Activated T-cell treated with anti-CD3 and anti-CD28 coated beads for 4 hours (primary cell): ENCODE measurements around the gene TENT5A.
"Not testable (repeated sequence)": the region's sequence is repeated elsewhere in the genome, so short reads cannot be mapped to it uniquely, and the experiment has no call there.

Experiments
- DNase-seq: peaks from one replicate; pipeline ENCODE4 v3.0.0-alpha.2; 2020

TENT5A gene

DNA sequence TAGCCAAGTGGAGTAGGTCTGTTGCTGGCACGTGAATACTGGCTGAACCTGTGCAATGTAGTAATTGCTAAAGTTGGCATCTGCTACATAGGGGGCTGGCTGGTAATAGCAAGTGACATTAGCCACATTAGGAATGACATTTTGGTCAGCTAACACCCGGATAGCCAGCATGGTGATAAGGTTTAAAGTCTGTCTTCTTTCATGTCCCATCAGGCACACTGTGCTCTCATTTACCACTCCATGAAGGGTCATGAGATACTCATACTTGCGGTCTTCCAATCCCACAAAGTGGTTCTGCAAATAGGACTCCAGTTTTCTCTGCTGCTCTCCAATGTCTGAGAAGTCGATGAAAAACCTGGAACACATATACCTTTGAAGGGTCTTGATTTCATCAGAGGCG is 2.8 kb downstream of the TENT5A start:
- no peak for DNase-seq

DNA sequence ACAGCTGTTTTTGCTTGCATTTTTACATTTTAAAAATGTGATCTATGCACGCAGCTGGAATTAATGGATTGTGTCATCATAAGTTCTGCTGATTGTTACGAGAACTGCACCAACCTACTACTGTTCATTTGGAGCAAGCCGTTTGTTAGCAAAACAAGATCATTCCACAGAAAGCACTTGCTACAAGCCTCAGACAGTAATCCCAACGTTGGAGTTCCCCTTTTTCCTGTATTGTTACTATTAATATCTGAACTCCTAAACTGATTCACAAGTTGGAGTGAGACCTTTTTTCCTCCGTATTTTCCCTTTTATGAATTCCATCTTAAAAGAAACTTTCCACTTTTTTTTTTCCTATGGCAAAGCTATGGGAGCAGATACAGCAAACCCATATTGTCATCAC is 3.5 kb downstream of the TENT5A start:
- no peak for DNase-seq

DNA sequence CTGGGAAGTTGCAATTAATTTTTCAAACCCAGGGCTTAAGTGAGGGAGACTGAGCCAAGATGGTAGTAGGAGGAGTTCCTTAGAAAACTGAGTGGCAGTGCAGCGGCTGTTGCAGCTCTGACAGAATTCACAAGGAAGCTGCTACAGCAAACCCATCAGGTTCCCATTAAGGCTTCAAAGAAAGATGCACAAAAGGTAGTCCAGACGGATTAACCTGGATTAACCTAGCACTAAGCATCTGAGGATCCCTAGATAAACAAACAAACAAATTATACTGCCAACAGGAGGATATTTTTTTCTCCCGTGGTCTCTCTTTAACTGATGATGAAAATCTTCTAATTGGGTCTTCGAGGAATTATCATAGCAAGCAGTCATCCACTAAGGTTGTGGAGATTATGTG is 5.2 kb downstream of the TENT5A start:
- DNase-seq, result no peak

DNA sequence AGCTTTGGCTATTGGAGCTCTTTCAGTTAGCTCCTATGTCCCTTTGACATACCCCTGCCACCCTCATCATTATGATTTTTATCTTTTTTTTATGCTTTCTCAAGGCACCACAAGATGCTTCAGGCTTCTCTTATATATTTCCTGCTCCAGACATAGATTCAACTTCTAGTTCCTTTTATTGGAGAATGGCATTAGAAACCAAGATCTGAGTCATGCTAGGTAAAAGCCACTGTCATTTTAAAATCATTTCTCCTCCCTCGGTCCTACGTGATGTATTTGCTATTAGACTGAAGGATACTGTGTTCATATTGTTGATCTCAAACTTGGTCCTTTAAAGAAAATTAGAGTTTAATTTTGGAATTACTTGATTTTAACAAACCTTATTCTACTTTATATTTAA is 8.3 kb downstream of the TENT5A start:
- DNase-seq, result no peak

DNA sequence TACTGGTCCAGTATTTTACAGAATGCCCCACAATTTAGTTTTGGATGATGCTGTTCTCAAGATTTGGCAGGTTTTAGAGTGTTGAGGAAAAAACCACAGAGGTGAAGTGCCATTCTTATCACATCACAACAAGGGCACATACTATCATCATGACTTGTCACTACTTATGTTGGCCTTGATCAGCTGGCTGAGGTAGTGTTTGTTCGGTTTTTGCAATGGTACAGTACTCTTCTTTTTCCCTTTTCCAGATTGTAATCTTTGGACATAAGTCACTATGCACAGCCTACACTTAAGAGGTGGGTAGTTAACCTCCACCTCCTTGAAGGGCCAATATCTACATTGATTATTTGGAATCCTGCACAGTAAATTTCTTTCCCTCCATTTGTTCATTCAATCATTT is 8.8 kb downstream of the TENT5A start:
- DNase-seq, result no peak

DNA sequence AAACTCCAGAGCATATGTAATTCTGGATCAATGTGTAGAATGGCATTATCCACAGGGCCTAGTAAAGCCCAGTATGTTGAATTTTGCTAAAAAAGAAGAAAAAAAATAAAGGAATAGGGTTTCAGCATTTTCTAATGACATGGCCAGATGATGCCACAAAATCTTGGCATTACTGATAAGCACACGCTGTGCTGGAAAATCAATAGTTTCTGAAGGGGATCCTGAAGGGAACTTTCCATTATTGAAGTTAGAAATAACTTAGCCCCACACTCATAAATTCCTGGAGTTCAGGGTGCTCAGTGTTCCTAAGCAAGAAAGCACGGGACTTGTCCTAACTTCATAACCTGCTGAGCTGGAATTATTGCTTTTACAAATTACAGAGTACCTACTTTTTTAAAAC is 10.8 kb downstream of the TENT5A start:
- DNase-seq, result no peak

DNA sequence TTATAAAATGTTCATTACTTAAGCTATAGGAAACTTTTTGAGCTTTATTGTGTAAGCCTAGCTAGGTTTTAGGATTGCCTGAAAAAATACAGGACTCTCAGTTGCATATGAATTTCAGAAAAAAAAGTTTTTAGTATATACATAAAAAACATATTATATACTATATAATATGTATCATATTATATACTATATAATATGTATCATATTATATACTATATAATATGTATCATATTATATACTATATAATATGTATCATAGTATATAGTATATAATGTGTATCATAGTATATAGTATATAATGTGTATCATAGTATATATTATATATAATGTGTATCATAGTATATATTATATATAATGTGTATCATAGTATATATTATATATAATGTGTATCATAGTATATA is 11.9 kb downstream of the TENT5A start:
- DNase-seq, result not testable (repeated sequence)

DNA sequence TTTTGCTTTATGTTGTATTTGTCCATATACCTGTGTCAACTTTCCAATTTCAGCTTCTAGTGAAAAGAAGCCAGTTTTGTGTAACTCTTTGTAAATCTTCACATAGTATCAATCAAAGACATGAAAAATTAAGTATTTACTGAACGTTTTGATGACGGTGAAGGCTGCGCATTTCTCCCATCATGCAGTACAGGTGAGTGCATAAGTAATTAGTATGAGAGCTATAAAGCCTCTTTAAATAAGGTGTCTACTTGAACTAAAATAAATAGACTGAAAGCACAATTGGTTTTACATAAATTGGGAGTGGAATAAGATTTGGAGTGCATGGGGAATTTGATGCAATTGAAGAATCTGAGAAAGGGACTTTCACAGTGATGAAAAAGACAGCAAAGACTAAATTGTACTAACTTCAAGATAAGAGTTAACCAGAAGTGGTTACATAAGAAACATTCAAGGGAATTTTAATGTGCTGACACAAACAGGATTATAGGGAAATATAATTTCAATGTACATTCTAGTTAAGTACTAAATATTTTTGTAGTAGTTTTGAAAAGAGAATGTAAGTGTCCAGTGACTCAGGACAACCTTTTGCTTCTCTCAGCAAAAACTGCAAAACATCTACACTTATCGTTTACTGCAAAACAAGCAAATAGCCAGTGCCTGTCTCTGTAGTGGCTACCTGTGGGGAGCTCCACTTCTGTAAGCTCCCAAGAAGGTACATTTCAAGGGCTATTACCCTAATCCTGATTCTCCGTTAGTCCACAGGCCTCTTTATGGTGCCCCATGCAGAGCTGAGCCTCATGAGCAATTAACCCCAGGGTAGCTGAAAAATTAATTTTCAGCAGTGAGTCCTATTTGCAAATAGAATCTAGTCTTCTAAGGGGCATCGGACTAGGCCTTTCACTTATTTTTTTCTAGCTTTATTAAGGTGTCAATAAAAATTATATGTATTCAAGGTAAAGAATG is 13.0 kb downstream of the TENT5A start:
- no peak for DNase-seq

DNA sequence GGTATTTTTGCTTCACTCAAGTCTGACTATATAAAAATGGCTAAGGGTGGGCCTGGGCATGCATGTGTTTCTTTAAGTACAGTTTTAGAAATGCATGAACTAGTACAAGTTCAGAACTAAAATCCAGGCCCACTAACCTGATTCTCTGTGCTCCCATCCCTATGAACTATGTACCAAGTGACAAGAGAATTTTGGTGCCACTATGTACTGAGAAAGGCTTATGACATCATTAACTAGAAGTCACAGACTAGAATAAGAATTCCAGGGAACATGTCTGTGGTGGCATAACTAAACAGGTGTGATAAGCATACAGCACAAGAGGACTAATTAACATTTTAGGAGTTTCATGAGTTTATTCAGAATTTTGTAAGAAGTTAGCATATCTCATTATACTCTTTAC is 16.1 kb downstream of the TENT5A start:
- no peak for DNase-seq

DNA sequence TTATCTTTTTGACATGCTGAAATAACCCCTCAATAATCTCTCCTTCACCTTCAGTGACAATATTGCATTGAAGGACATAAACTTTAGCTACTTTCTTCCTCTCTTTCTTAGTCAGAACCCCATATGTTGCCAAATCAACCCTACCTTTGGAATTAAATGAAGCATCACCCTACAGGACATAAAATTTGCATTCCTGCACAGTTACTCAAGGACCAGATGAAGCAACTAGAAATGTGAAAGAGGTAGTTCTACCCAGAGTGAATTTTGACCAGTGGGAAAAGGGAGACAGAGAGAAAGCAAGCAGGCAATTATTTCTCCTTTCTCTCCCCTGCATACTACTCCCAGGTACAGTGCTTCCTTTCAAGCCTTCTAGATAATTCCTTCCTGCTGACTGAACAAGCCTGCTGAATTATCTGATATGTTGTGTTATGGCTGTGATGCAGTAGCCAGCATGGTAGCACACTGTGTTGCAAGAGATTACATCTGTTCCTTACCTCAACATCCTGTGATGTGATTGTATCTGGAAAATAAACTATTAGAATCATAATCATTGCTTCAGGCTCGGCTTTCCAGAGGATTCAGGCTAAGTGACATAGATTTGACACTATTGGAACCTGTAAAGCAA is 16.6 kb downstream of the TENT5A start:
- no peak for DNase-seq

DNA sequence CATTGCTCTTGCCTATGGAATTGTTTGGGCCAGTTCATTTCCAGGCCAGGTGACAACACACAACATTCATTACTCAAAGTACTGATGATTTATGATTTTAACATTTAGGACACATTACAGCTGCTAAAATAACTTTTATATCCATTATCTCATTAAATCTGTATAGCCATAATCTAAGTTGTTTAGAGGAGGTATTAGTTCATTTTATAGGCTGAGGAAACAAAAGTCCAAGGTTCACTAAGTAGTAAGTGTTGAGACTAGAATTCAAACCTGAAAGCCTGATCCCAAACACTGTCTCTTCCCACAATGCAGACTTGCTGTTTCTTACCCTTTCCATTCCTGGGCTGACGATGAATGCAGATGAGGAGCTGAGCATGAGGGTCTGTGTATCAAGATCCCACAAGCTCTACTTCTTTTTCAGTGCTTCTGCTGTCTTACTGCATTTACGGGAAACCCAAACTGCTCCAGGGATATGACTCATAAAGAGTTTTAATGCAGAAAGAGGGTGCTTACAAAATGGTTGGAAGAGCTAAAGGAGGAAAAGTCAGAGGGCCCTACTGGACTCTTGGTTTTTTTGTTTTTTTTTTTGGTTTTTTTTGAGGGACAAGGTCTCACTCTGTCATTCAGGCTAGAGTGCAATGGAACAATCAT is 17.9 kb downstream of the TENT5A start:
- DNase-seq, result no peak

DNA sequence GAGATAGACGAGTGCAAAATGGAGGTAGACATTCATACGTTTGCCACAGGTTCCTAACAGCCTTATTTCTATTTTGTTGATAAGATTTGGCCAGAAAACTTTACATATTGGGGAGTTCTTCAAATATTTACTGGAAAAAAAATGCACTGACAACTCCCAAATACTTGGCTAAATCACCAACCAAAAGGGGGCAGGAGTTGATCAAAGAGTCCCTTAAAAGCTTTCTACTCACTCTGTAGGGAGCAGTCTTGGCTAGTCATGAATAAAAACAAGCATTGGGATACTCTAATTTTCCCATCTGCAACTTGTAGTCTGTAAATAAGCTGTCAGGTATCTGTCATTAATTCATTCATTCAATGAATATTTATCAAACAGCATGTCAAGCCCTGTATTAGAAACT is 18.4 kb downstream of the TENT5A start:
- no peak for DNase-seq

DNA sequence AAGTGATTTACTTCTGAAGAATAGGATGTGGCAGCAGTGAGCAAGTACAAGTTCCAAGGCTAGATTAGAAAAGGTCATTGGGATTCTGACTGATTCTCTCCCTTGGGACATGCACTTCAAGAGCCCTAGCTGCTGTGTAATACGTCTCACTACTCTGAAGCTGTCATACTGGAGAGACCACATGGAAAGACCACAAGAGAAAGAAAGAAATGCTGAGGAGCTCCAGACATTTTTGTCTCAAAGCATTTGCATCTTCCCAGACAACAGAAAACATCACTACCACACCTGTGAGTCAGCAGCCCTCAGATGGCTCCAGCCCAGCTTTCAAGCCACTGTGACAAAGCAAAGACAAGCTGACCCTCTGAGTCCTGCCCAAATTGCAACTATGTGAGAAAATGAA is 20.7 kb downstream of the TENT5A start:
- DNase-seq, result no peak

DNA sequence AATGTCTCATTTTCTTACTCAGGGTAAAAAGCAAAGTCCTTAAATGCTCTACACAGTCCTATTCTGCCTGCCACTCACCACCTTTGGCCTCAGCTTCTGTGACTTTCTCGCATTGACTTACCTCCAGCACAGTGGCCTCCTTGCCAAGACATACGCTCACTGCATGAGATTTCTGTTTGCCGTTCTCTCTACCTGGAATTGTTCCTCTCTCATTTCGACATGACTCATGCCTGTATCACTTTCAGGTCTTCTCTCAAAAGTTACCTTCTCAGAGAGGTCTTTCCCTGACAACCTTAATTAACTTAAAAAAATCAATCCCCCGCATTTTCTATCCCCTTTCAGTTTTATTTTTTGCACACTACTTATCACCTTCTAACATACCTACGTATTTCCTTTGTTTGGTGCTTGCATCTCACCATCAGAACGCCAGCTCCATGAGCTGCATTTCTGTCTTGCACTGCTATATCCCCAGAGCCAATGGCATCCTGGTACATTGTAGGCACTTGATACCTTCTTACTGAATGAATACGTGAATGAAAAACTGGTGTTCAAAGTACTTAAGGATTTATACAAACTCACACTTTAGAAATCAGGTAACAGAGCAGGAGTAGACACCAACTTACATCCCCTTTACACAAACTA is 24.5 kb downstream of the TENT5A start:
- DNase-seq, result no peak

DNA sequence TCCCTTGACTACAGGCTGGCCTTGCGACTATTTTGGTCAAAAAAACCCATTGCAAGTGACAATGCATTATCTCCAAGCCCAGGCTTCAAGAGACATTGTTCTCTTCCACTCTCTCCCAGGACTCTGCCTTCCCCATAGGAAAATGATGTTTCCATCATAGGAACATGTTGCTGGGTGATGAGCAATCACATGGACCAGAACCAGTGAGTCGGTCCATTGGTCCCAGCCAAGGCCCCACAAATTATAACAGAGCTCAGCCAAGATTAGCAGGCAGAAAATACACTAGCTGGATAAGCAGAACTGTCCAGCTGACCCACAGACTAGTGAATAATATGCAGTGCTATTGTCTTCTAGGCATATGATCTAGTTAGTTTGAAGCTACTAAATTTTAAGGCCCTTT is 27.4 kb downstream of the TENT5A start:
- no peak for DNase-seq

DNA sequence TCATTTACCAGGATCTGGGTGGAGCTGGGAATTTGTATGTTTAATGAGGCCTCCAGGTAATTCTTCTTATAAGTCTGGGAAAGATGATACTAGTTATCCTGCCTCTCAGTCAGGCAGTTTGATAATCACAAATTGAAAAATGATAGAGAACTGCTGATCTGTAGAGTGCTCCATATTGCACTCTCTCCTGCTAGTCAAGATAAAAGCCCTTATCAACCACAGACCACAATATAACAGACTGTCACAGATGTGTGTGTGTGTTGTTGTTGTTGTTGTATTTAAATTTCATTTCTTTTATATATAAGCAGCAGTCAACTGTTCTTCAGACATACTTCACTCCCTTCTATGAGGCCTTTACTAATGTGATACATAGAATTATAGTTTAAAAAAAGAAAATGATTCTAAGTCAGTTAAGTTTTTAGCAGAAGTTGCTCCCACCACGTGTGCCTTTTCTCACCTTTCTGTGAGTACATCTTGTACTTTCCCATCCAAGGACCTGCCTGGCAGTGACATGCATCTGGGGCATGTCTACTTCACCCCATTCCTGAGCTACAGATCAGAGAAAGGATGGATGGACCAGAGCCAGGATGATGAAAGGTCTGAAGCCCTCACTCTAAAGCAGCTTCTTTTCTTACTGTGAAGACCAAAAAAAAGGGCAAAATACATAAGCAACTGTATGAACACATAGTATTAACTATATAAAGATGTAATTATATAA is 29.8 kb downstream of the TENT5A start:
- no peak for DNase-seq

DNA sequence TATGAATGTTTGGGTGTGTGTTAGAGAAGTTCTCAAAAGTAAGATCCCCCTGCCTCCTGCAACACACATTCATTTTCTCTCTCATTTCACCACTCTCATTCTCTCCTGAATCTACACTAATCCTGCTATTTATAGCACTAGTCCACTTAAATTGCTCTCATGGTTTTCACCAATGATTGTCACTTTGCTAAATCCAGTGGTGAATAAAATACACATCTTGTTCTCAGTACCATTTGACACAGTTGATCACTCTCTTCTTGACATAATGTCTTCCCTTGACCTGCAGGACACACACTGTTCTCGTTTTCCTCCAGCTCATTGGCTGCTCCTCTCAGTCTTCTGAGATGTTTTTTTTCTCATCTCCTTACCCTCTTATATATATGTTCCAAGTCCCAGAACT is 32.1 kb downstream of the TENT5A start:
- no peak for DNase-seq

DNA sequence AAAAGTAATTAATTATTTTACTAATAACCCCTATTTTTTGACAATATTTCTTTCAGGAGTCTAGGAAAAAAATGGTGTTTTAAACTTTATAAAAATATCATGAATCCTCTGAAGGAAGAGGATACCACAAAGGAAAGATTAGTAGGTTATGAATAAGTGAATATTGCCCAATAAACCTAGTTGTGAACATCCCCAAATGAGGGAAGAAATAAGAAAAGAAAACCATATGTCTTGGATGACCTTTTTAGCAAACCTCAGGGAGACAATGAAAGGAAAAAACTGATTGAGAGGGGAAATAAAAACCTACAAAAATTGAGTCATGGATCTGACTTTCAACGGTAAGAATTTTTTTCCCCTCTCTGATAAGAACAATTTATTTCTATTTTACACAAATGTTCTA is 34.4 kb downstream of the TENT5A start:
- no peak for DNase-seq

DNA sequence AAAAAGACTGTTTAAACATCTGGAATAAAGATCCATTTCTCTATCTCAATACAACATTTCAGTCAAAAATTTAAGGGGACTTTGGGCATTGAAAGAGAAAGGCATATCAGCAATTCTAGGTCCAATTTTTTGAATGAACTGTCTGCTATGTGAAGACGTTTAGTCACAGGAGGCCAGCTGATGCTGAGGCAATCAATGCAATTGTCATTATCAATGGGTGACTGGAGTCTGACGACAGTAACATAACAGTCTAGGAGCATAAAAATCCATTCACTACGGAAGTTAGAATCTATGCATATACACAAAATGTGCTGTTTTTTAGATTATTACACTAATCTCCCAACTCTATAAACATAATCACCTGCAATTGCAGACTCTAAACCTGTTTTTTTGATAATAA is 37.8 kb downstream of the TENT5A start:
- DNase-seq, result no peak

DNA sequence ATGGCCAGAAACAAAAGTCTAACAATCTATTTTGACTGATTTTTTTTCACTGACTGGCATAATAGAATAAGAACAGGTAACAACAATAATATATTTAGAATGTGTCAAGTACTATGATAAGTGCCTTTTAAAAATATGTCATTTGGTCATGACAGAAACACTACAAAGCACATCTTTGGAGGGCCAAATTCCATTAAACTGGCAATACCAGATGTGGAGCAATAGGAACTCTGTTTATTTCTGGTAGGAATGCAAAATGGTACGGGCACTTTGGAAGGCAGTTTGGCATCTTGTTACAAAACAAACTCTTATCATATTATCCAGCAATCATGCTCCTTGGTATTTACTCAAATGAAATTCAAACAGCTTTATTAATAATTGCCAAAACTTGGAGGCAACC is 39.3 kb downstream of the TENT5A start:
- DNase-seq, result no peak

DNA sequence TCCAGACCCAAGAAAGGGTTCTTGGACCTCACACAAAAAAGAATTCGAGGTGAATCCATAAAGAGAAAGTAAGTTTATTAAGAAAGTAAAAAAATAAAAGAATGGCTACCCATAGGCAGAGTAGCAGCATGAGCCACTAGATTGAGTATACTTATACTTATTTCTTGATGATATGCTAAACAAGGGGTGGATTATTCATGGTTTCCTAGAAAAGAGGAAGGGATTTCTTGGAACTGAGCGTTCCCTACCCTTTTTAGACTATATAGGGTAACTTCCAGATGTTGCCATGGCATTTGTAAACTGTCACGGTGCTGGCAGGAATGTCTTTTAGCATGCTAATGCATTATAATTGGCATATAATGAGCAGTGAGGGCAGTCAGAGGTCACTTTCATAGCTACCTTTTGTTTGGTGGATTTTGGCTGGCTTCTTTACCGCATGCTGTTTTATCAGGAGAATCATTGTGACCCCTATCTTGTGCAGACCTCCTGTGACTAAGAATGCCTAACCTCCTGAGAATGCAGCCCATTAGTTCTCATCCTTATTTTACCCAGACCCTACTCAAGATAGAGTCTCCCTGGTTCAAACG is 44.3 kb downstream of the TENT5A start:
- no peak for DNase-seq

DNA sequence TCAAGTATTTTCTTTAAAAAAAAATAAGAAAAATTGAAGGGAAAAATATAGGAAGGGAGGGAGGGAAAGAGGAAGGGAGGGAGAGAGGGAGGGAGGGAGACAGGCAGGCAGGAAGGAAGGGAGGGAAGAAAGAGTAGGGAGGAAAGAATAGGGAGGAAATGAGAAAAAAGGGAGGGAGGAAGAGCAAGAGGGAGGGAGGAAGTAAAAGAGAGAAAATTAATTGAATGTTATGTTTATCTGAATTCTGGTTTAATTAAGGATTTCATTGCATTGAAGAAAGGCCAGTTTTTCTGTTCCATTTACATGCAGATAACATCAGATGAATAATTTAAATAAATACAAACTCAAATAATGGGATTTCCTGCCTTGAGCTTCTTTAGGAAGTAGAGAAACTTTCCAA is 47.8 kb downstream of the TENT5A start:
- no peak for DNase-seq

DNA sequence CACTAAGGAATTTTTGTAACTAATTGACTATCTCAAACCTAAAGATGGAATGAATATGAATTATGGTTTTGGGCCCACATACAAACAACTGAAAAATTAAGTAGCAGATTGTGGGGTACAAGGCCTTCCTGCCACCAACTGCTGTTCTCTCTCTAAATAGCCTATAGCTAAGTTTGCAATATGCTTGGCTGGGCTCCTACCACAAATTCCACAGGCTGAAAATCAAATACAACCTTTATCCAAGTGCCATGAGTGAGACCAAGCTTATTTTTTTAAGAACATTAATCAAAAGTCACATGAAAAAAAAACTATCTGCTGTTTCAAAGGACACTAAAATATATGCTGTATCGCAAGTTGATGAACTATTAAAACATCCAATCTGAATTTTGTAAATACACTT is 52.1 kb downstream of the TENT5A start:
- no peak for DNase-seq
